HEK293T (cell line): Measurements from ENCODE around the gene ZNF43.

Source experiments
- BHLHE40 ChIP-seq: fragments of 450-650 bp; IDR thresholded peaks from 2 replicates; pipeline ENCODE4 v1.6.1; 2016; ENCODE audit warnings: mild to moderate bottlenecking, moderate library complexity, borderline replicate concordance
- ELF4 ChIP-seq: fragments of 450-650 bp; IDR thresholded peaks from 2 replicates; pipeline ENCODE4 v1.6.1; 2017; ENCODE audit warnings: antibody characterized with exemption
- FOXK2 ChIP-seq: fragments of 450-650 bp; IDR thresholded peaks from 2 replicates; pipeline ENCODE4 v1.6.1; 2016; ENCODE audit warnings: mild to moderate bottlenecking
- HDGF ChIP-seq: fragments of 450-650 bp; IDR thresholded peaks from 2 replicates; pipeline ENCODE4 v1.6.1; 2017; ENCODE audit warnings: antibody characterized with exemption, borderline replicate concordance
- LEF1 ChIP-seq: fragments of 450-650 bp; IDR thresholded peaks from 2 replicates; pipeline ENCODE4 v1.6.1; 2017; ENCODE audit warnings: mild to moderate bottlenecking, borderline replicate concordance
- NFRKB ChIP-seq: fragments of 450-650 bp; IDR thresholded peaks from 2 replicates; pipeline ENCODE4 v1.6.1; 2016; ENCODE audit warnings: mild to moderate bottlenecking, moderate library complexity
- SP1 ChIP-seq: fragments of 450-650 bp; IDR thresholded peaks from 2 replicates; pipeline ENCODE4 v1.6.1; 2017
- TARDBP ChIP-seq: fragments of 450-650 bp; IDR thresholded peaks from 2 replicates; pipeline ENCODE4 v1.6.1; 2016
- ZNF384 ChIP-seq: fragments of 450-650 bp; IDR thresholded peaks from 2 replicates; pipeline ENCODE4 v1.6.1; 2016

- TF ChIP-seq ELF4 = no peak
- TF ChIP-seq NFRKB = no peak
- TF ChIP-seq BHLHE40 = no peak
- TF ChIP-seq FOXK2 = no peak
- no peak for TF ChIP-seq TARDBP
- no peak for TF ChIP-seq SP1
- no peak for TF ChIP-seq HDGF
- TF ChIP-seq LEF1 = no peak
- TF ChIP-seq ZNF384 = no peak
These were observed 11.3 kb downstream of the ZNF43 start for GRCh38 chr19:21824679-21825078.
